Measurements from ENCODE around the gene LACTB. TPM values are rescaled to one million over a fixed set of nuclear protein-coding genes. Genes with fewer than 3 reads are reported as not detected.

Gene LACTB
- total and polyA plus RNA-seq, 2 experiments from 2014 or later, result 27.3 to 35.8 TPM

DNA sequence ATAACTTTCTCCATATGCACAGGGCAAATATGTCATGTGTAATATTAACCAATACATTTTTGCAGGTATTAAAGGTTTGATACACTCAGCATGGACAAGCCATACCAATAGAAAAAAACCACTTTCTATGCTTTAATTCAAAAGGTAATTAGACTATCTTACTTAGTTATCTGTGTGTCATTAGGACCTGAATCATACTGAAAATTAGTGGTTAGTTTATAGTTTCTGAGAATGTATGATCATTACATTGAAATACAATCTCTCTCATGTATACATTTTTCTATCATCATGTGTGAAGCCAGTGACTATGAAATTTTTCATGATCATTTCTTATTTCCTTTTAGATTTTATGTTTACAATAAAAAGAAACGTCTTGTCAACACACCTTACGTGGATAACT lies 19.3 kb downstream of the LACTB start:
- H3K4me3 ChIP-seq, result no peak overlapping the region
- peaks cover 20% of the 10 kb centered on the region for H3K4me1 ChIP-seq (ENCODE audit: insufficient read depth)
- peaks cover 7% of the 10 kb centered on the region; the same call in 1 of the 2 replicates for H3K36me3 ChIP-seq (ENCODE audit: low read depth)
- H3F3A ChIP-seq (ENCODE audit: insufficient read depth), result peaks cover 44% of the 10 kb centered on the region
- no peak overlapping the region for H3K9ac ChIP-seq
- H3K9me3 ChIP-seq (ENCODE audit: low read depth), result no peaks in the 10 kb centered on the region
- H3K4me2 ChIP-seq (ENCODE audit: unreplicated experiment), result no peak overlapping the region
- no peaks in the 10 kb centered on the region for H3K9me2 ChIP-seq (ENCODE audit: insufficient read depth)
- in situ Hi-C loops (cut with MboI), result no loop called here
- no peaks in the 10 kb centered on the region for H4K20me1 ChIP-seq (ENCODE audit: insufficient read depth)
- no peaks in the 10 kb centered on the region for H3K27me3 ChIP-seq (replicated peaks; ENCODE audit: insufficient read depth)
- no peak overlapping the region for H2AFZ ChIP-seq
- TF ChIP-seq EZH2 (IDR thresholded peaks at IDR 0.05; ENCODE audit: insufficient read depth, poor library complexity, severe bottlenecking), result no peak
- TF ChIP-seq EZH2phosphoT487 (IDR thresholded peaks at IDR 0.05; ENCODE audit: insufficient read depth, low read depth), result no peak
- WGBS, 2 experiments (ENCODE audit: low coverage in 1 of 2, low lambda C conversion rate in 2 of 2, missing lambda C conversion rate in 2 of 2), result 94 to 96% methylated on average over 2 of the region's 2 CpGs
- no peak for DNase-seq
- no peak overlapping the region for H3K27ac ChIP-seq
- H3K79me2 ChIP-seq (ENCODE audit: insufficient read depth), result peaks cover 19% of the 10 kb centered on the region

DNA sequence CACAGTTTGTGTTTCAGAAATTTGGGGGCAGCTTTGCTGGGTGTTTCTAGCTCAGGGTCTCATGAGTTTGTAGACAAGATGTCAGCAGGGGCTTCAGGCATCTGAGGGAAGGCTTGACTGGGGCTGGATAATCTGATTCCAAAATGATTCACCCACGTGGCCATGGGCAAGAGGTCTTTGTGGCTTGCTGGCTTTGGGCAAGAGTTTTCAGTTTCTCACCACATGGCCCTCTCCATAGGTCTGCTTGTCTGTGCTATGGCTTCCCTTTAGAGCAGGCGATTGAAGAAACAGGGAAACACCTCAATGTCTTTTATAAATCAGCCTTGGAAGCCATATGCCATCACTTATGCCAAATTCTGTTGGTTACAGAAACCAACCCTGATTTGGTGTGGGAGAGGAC lies 23.8 kb downstream of the LACTB start:
- peaks cover 61% of the 10 kb centered on the region for H3F3A ChIP-seq (ENCODE audit: insufficient read depth)
- TF ChIP-seq EZH2 (IDR thresholded peaks at IDR 0.05; ENCODE audit: insufficient read depth, poor library complexity, severe bottlenecking) (no peak), EZH2phosphoT487 (IDR thresholded peaks at IDR 0.05; ENCODE audit: insufficient read depth, low read depth) (no peak)
- H3K9ac ChIP-seq, result no peak overlapping the region
- peaks cover 15% of the 10 kb centered on the region; the same call in 1 of the 2 replicates for H3K36me3 ChIP-seq (ENCODE audit: low read depth)
- H4K20me1 ChIP-seq (ENCODE audit: insufficient read depth), result no peaks in the 10 kb centered on the region
- in situ Hi-C loops (cut with MboI), result no loop called here
- DNase-seq, result no peak
- H3K9me3 ChIP-seq (ENCODE audit: low read depth), result no peaks in the 10 kb centered on the region
- H2AFZ ChIP-seq, result no peak overlapping the region
- no peak overlapping the region for H3K4me2 ChIP-seq (ENCODE audit: unreplicated experiment)
- no peak overlapping the region for H3K27ac ChIP-seq
- H3K27me3 ChIP-seq (replicated peaks; ENCODE audit: insufficient read depth), result no peaks in the 10 kb centered on the region
- H3K4me1 ChIP-seq (ENCODE audit: insufficient read depth), result peaks cover 9% of the 10 kb centered on the region
- H3K4me3 ChIP-seq, result no peak overlapping the region
- no peaks in the 10 kb centered on the region for H3K79me2 ChIP-seq (ENCODE audit: insufficient read depth)
- H3K9me2 ChIP-seq (ENCODE audit: insufficient read depth), result no peaks in the 10 kb centered on the region
- WGBS, 2 experiments (ENCODE audit: low coverage in 1 of 2, low lambda C conversion rate in 2 of 2, missing lambda C conversion rate in 2 of 2), result 94 to 96% methylated on average over 2 of the region's 2 CpGs

DNA sequence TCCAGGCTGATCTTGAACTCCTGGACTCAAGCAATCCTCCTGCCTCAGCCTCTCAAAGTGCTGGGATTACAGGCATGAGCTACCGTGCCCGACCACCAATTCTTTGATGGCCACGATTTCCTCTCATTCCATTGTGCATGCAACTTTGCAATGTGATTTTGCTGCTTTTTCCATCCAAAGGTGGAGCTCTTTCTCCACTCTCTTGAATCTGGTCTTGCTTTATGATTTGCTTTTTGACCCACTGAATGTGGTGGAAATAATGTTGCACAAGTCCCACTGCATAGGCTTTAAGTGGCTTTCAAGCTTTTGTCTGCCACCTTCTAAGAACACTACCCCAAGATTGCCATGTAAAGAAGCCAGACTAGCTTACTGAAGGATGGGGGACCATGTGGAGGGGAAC lies 25.0 kb downstream of the LACTB start:
- in situ Hi-C loops (cut with MboI), result no loop called here
- peak; percentile 13 for DNase-seq
- H3K36me3 ChIP-seq (ENCODE audit: low read depth), result peaks cover 23% of the 10 kb centered on the region
- TF ChIP-seq EZH2 (IDR thresholded peaks at IDR 0.05; ENCODE audit: insufficient read depth, poor library complexity, severe bottlenecking) (no peak), EZH2phosphoT487 (IDR thresholded peaks at IDR 0.05; ENCODE audit: insufficient read depth, low read depth) (no peak)
- no peaks in the 10 kb centered on the region for H3K79me2 ChIP-seq (ENCODE audit: insufficient read depth)
- H3K27me3 ChIP-seq (replicated peaks; ENCODE audit: insufficient read depth), result no peaks in the 10 kb centered on the region
- no peak overlapping the region for H3K4me2 ChIP-seq (ENCODE audit: unreplicated experiment)
- no peak overlapping the region for H3K9ac ChIP-seq
- peaks cover 11% of the 10 kb centered on the region for H3K4me1 ChIP-seq (ENCODE audit: insufficient read depth)
- H4K20me1 ChIP-seq (ENCODE audit: insufficient read depth), result no peaks in the 10 kb centered on the region
- 74 to 88% methylated on average over 3 of the region's 3 CpGs for WGBS, 2 experiments (ENCODE audit: low coverage in 1 of 2, low lambda C conversion rate in 2 of 2, missing lambda C conversion rate in 2 of 2)
- H3K27ac ChIP-seq, result no peak overlapping the region
- no peaks in the 10 kb centered on the region for H3K9me3 ChIP-seq (ENCODE audit: low read depth)
- H3K9me2 ChIP-seq (ENCODE audit: insufficient read depth), result no peaks in the 10 kb centered on the region
- H3F3A ChIP-seq (ENCODE audit: insufficient read depth), result peaks cover 59% of the 10 kb centered on the region
- H3K4me3 ChIP-seq, result no peak overlapping the region
- H2AFZ ChIP-seq, result no peak overlapping the region

DNA sequence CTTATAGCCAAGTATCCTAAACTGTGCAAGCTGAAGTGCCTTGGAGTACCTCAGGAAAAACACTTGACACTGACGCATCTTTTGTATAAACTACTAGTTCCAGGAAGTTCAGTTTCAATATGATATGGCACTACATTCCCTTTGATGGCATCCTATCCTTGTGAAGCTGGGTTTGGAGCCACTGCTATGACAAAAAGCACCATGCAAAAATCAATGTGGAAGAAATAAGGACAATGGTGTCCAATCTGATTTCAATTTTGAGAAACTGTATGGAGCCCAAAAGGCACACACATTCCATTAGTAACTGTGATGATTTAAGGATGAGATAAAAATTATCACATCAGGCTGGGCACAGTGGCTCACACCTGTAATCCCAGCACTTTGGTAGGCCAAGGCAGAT lies 30.0 kb downstream of the LACTB start:
- H3F3A ChIP-seq (ENCODE audit: insufficient read depth), result peaks cover 73% of the 10 kb centered on the region
- TF ChIP-seq EZH2phosphoT487 (IDR thresholded peaks at IDR 0.05; ENCODE audit: insufficient read depth, low read depth), result no peak
- TF ChIP-seq EZH2 (IDR thresholded peaks at IDR 0.05; ENCODE audit: insufficient read depth, poor library complexity, severe bottlenecking), result no peak
- H3K27ac ChIP-seq, result peak overlapping the region; percentile 8; the same call in 1 of the 2 replicates
- H3K36me3 ChIP-seq (ENCODE audit: low read depth), result peaks cover 53% of the 10 kb centered on the region
- DNase-seq, result no peak
- no peaks in the 10 kb centered on the region for H3K9me3 ChIP-seq (ENCODE audit: low read depth)
- no peaks in the 10 kb centered on the region for H4K20me1 ChIP-seq (ENCODE audit: insufficient read depth)
- peaks cover 28% of the 10 kb centered on the region for H3K4me1 ChIP-seq (ENCODE audit: insufficient read depth)
- 100% methylated on average over 1 of the region's 1 CpG for WGBS, 2 experiments (ENCODE audit: low coverage in 1 of 2, low lambda C conversion rate in 2 of 2, missing lambda C conversion rate in 2 of 2)
- no peak overlapping the region for H3K9ac ChIP-seq
- no peak overlapping the region for H3K4me3 ChIP-seq
- H3K79me2 ChIP-seq (ENCODE audit: insufficient read depth), result peaks cover 42% of the 10 kb centered on the region
- in situ Hi-C loops (cut with MboI), result loop anchor here (25.0 kb wide), 1 partner anchor 261 kb away; no protein-coding TSS in a partner anchor
- no peak overlapping the region for H2AFZ ChIP-seq
- H3K27me3 ChIP-seq (replicated peaks; ENCODE audit: insufficient read depth), result no peaks in the 10 kb centered on the region
- no peaks in the 10 kb centered on the region for H3K9me2 ChIP-seq (ENCODE audit: insufficient read depth)
- H3K4me2 ChIP-seq (ENCODE audit: unreplicated experiment), result no peak overlapping the region

Data from GM23248 (cell line).